NCI-H774 (cell line): ENCODE results near the gene ZNF408.
"Not testable (repeated sequence)": the region's sequence is repeated elsewhere in the genome, so short reads cannot be mapped to it uniquely, and the experiment has no call there.

Experiments
- DNase-seq: peaks from one replicate; lab custom pipeline; 2025; lab: John Stamatoyannopoulos, UW

ZNF408 gene

DNA sequence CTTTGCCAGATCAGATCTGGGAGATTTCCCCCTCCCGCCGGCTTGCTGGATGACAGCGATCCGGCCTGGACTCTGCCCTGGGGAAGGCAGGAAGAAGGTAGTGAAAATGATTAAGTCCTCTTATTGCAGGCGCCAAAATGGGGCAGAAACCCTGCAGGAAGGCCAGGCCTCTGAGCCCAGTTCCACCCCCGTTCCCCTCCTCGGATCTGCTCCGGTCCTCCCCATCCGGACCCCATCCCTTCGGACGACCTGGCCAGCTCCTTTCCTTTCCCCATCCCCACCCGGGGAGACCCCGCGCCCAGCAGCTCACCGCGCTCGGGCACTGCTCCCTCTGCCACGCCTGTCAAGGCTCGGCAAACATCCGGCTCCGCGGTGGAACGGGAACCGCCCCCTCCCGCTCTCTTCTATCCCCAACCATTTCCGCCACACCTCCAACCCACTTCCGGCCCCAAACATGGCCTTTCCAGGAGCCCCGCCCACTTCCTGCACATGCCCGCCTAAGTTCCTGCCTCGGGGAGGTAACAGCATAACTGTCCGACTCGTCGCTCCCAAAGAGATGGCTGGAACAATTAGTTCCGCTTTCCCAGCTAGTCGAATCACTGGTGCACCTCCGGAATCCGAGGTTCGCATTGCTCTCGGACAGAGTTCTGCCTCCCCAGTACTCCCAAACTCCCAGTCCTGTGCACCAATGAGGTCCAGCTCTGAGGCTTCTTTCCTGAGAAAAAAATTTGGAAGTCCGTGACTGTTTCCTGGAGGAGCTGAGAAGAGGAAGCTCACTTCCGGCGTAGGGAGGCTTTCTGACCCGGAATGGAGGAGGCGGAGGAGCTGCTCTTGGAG is at the start of gene ZNF408, which contains the start of gene ARHGAP1:
Gene ZNF408 (plus strand): TSS at position 791 of the 837 bp plus-strand sequence. CDS start 17 bp downstream, at position 808.
Gene ARHGAP1 (minus strand): TSS at position 379 of the 837 bp plus-strand sequence. CDS start 4,512 bp downstream, outside the sequence.
- peak; percentile 99 for DNase-seq

DNA sequence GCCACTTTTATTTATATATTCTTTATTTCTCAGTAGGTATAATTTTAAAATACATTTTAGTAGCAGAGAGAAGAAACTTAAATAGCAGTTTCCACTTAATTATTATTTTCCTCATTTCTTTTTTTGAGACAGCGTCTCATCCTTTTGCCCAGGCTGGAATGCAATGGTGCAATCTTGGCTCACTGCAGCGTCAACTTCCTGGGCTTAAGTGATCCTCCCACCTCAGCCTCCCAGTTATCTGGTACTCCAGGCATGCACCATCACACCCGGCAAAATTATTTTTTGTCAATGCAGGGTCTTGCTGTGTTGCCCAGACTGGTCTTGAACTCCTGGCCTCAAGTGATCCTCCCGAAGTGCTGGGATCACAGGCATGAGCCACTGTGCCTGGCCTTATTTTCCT is 45.2 kb upstream of the ZNF408 start:
- no peak for DNase-seq

DNA sequence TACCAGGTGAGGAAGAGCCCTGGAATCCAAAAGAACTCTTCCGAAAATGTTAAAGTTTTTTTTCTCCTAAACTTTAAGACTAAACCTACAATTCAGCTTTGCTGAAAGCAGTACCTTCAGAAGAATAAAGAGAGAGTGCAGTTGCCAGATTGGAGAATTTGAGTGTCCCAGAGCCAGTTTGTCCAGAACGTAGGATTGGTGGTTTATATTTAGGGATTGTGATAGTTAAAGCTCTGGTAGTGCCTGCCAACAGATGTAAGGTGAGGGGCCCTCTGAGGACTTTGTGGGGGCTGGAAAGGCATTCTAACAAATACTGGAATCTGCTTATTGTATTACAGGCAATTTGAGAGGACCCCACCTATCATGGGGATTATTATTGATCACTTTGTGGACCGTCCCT is 43.6 kb upstream of the ZNF408 start:
- DNase-seq = no peak

DNA sequence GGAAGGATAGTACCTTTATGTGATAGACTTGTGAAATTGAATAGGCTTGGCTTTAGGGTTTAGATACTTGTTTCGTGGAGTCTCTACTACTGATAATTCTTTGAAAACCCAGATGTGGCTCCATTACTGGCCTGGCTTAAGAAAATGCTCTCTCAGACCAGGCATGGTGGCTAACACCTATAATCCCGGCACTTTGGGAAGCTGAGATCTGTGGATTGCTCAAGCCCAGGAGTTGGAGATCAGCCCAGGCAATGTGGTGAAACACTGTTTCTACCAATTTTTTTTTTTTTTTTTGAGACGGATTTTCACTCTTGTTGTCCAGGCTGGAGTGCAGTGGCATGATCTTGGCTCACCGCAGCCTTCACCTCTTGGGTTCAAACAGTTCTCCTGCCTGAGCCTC is 42.6 kb upstream of the ZNF408 start:
- no peak for DNase-seq

DNA sequence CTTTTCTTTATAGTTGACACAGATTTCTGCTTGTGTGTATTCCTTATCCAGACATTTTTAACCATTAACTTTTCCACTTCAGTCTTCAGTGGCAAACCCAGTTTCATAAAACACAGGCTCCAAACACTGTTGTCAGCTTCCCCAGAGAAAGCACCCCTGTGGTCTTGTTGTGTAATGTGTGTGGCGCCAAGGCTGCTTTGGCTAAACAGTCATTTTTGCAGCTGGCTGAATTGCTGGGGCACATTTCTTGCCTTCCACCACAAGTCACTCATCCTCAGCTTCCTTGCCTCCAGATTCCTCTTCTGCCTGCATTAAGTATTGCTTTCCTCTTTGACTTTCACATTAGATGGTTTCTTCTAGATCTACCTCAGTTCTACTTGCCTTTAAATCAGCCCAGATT is 40.9 kb upstream of the ZNF408 start:
- no peak for DNase-seq

DNA sequence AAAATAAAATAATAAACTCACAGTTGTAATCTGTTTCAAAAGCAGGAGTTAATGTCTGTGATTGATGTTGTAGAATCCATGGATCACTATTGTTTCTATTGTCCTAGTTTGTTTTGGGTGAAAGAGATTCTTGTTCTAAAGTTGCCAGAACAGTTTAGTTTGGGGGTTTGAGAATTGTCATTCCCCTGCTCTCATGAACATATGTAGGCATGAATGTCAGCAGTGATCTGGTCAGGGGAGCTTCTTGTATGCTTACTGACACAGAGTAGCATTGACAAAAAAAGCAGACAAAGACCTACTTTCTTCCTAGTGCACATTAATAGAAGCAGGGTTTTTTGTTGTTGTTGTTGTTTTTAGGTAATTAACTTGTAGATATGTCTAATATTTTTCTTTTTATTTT is 39.0 kb upstream of the ZNF408 start:
- no peak for DNase-seq

DNA sequence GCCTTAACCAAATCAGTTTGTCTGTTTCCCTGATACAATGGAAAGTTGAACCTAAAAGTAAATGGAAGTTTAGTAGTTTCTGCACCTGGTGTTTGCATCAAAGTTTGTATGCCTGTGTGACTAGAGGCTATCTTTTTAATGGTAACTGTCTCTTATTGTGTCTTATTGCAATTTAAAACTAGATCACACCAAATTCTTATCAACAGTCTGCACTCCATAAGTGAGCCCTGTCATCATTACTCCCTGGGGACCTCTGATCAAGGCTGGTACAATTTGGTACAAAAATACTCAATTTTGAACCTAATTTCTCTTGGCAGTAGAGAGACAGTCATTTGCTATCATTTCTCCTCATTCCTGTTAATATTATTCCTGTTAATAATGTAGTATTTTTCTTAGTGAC is 38.5 kb upstream of the ZNF408 start:
- no peak for DNase-seq

DNA sequence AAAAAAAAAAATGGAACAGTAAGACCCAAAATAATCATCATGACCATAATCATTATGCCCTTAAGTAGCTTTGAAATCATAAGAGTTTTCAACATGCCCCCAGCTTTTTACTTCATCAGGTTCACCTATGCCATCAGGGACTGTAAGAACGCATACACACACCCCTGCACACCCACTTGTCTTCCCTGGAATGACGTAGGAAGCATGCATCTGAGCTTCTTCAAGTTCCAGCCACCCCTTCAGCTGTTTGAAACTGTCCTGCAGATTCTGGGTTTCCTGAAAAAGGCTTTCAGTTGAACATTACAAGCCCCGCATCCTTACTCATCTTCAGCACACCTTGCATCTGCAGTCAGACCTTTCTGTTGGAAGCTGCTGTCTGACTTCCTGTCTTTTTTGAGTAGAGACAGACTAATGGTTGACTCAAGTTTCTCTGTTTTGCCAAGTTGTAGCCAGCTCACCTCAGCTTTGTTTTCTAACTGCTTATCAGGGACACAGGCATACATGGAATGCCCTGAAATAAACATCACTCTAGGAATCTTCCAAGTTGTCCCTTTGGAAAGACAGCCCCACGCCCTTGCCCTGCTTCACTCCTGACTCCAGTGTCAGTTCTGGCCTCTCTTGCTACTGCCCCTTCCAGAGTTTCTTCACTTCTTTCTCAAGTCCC is 37.4 kb upstream of the ZNF408 start:
- no peak for DNase-seq

DNA sequence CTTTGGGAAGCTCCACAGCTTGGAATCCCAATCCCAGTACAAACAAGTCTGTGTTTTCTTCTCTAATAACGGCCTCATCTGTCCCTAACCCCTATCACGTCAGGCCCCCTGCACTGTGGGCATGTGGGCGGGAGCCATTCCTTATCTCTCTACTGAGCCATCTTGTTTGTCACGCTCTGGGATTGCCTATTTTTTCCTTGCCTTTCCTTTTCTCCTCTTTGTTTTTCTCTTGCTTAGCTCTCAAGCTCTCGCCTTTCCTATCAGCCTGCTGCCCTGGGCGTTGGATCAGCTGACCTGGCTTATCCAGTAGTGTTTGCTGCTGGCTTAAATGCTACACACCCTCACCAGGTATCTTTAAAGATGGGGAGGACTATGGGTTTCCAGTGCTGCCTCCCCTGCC is 36.2 kb upstream of the ZNF408 start:
- DNase-seq = no peak

DNA sequence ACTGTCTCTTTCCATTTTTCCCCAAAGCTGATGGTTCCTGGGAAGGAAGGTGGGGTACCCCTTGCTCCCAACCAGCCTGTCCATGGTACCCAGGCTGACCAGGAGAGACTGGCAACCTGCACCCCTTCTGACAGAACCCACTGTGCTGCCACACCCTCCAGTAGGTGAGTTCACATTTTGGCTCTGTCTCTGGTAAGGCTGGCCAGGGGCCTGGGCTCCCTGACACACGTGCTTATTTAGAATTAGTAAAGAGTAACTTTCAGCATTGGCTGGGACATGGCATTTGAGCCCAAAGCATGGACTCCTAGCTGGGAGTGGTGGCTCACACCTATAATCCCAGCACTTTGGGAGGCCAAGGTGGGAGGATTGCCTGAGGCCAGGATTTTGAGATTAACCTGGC is 35.5 kb upstream of the ZNF408 start:
- DNase-seq = no peak

DNA sequence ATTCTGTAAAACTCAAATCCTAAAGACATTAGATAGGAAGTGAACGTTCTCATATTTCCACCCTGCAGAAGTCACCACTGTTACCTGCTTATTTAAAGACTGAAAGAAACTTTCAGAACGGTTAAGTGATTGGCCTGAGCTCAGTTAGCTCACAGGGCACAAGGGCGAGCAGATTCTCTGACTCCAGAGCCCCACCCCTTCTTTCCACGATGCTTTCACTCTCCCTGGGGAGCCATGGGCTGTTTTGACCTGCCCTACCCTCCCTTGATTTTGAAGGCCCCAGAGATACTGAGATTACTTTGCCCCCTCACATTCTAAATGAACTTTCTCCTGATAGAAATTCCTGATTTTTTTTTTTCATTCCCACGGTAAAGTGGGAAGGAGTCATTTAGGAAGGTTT is 34.3 kb upstream of the ZNF408 start:
- DNase-seq = no peak

DNA sequence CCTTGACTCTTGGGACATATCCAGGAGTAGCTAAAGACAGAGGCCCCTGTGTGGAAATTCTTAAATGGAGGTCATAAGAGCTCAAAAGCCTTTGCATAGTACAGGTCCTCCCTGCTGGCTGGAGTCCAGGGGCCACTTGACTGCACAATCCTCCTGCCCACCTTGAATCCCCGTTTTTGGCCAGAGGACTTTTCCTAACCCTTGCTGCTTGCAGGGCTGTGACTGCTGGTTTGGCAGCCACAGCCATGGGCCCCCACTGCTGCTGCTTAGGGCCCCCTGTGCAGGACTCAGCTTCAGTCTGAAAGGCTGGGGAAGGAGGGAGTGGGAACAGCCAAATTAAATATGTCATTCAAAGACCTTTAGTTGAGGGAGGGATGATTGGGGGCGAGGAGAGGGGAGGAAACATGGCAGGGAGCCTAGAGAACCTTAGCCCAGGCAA is 33.8 kb upstream of the ZNF408 start:
- no peak for DNase-seq

DNA sequence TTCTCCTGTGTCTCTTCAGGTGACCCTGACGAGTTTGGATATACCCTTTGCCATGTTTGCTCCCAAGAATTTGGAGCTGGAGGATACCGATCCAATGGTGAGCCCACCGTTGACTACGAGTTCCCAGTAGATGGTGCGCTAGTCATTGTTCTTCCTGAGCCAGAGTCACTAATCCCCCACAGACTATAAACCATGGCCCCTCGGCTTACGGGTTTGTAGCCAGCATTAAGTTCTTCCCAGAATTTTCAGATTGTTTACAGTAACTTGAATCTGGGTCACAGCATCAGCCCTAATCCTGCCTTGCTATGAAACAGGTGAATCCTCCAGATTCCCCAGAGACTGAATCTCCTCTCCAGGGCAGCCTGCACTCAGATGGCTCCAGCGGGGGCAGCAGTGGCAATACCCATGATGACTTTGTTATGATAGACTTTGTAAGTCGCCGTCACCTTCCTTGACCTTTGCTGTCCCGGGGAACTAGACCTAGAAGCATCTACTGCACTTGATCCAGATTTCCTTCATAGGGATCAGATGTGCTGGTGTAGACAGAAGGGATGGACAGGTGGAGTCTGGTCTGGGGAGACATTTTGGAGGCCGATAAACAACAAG is 32.2 kb upstream of the ZNF408 start:
- no peak for DNase-seq

DNA sequence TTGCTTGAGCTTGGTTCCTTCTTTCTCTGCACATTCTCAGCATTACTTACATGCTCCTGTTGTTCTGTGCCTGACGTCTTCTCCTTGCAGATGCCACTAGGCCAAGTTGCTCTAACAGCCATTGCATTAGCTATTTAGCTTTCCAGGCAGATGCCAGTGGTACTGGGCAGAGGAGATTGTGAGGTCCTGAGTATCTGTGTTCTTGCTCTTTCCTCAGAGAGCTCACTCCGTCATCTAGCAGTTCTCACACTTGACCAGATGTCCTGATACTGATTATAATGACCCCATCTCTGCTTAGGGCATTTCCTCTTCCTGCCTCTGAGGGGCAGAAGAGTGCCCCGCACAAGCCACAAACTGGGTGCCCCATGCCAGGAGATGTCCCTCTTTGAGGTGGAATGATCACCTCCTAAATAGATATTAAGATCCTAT is 31.1 kb upstream of the ZNF408 start:
- DNase-seq = no peak

DNA sequence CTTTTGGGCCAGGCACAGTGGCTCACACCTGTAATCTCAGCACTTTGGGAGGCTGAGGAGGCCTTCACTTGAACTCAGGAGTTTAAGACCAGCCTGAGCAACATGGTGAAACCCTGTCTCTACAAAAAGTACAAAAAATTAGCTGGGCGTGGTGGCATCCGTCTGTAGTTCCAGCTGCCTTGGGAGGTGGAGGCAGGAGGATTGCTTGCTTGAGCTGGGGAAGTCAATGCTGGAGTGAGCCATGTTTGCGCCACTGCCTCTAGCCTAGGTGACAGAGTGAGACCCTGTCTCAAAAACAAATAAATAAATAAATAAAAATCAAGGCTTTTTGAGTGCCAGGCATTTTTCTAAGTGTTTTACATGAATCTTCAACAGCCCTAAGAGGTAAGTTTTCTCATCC is 30.3 kb upstream of the ZNF408 start:
- DNase-seq = not testable (repeated sequence)

DNA sequence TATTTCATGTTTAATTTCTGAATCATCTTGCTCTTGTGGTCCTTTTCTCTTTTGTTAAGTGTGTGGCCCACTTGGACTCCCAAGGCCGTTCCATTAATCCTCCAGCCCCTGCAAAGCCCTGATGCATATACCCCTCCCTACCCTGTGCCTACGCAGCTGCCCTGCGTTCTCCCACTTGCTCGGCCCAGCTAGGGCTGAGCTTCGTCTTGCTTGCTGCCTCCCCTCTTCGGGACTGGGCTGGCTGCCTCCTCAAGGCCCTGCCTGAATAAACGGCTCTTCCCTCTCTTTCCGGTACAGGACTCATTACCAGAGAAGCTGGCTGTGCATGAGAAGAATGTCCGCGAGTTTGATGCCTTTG is 28.9 kb upstream of the ZNF408 start:
- DNase-seq = no peak

DNA sequence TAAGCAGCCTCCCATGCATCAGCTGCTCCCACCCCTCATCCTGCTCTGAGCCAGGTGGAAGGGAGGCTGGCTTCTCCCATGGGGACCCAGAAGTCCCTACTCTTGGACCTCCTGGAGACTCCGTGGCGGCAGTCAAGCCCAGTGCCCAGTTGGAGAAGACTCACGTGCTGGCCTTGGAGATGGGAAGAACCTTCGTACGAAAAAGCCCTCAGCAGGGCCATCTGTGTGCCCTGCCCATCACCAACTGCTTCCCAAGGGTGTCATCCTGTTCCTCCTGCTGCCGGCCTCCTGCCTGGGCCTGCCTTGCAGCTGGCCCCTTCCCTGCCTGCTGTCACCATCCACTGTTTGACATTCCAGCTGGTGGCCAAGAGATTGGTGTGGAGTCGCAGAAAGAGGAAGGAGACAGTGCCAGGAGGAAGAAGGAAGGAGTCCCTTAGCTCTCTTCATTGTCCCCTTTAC is 28.4 kb upstream of the ZNF408 start:
- DNase-seq = no peak

DNA sequence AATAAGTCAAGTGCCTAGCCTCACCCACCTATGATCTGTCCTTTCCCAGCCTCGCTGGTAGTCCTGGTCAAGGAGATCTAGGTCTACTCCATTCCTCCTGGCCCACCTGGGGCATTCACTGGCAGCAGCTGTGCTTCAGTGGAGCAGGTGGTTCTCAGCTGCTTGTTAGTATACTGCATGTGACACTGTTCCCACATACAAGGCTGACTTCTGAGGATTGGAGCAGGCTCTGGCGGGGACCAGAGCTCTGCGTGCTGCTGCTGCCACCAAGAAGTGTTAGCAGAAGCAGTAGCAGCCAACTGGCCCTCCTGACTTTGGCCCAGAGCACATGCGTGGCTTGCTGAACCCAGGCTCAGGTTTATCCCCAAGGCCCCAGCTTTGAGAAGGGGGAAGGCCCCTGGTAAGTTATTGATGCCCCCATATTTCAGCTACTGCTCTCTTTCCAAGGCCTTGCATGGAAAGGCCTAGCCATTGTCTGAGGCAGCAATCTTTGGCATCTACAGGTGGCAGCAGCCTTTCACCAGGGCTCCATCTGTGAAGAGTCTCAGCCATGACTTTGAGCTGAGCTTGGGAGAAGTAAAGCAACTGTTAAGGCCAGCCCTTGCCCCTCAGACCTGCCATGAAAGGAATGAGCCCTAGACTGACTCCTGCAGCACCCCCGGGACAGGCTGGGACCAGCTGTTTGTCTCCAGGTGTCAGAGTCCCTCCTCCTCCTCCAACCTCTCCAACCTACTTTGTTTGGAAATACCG is 26.9 kb upstream of the ZNF408 start:
- no peak for DNase-seq

DNA sequence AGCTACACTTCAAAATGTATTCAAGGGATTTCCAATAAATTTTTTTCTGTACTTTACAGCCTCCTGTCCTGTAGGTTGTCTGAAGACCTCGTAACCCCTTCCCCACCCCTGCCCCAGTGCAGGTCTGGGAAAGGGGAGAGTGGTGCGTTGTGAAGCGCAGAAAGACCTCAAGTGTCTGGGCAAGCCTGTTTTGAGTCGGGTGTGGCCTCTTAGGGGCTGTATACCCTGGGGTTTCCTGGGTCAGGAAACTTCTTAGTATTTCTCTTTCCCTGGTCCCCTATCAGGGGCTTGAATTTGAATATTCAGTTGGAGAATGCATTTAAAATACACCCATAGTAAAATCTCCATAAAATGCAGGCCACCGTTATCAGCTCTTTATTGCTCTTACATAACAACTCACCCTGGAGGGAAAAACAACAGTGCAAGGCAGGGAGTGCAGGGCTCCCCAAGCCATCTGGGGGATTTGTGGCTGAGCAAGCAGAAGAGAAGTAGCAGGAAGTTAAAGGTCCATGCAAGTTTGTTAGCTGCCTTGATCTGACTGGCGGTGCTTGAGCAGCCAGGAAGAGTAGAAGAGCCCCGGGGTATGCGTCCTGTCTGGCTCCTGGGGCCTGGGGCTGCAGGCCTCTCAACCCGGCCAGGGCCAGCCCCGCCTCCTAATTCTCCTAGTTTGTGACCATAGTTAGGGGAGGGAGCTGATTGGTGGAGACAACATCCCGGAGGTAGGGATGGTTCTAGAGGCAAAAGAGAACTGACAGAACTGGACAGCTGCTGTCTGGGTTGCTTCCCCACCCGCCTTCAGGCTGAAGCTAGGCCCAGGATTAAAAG is 26.2 kb upstream of the ZNF408 start:
- DNase-seq = no peak

DNA sequence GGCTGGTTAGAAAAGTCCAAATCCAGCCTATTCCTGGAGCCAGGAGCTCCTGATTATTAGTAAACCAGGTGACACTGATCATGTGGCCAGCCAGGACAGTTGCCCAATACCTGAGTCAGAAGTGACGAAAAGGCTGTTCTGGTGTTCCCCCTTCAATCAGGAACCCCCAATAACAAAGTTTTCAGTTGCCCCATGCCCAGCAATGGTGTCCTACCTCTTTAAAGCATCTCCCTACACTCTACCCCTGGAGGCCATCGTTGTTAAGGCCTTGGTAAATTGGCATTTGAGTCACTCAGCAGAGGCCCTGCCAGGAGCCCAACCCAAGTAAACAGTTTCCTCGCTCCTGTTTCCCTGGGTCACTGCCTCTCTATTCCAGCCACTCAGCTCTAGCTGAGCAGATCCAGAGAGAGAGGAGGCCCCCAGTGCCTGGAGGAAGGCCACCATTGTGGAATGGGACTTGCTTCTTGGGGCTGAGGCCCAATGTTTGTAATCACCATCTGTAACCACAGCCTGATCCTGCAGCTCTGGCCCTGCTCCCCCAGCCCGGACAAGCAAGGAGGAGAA is 25.5 kb upstream of the ZNF408 start:
- DNase-seq = no peak

DNA sequence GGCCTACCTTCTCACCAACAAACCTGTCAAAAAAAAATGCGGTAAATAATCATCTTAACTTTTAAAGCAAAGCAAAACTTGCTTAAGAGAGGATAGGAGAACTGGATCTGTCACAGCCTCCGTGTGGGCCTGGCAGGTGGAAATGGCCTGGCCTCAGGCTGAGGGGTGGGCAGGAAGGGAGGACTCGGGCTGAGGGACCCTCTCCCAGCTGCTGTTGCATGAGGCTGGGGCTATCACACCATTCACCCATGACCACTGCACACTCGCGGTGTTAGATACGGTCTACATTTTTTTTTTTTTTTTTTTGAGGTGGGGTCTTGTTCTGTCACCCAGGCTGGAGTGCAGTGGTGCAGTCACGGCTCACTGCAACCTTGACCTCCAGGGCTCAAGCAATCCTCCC is 24.9 kb upstream of the ZNF408 start:
- DNase-seq = no peak
